HepG2 (cell line): ENCODE measurements around the gene VAC14. TPM values are rescaled to one million over a fixed set of nuclear protein-coding genes. Genes with fewer than 3 reads are reported as not detected.

ENCODE experiments used
- DMTF1 ChIP-seq: sonication (generic); formaldehyde crosslinking; IDR thresholded peaks from 2 replicates; pipeline ENCODE4 v1.4.0; 2020; ENCODE audit warnings: mild to moderate bottlenecking, missing genetic modification reagents
- ERF ChIP-seq: IDR thresholded peaks from 2 replicates; pipeline ENCODE4 v1.6.1; 2018; ENCODE audit warnings: missing biosample characterization, missing genetic modification reagents
- HDAC1 ChIP-seq: sonication (generic); formaldehyde crosslinking; IDR thresholded peaks from 2 replicates; pipeline ENCODE4 v1.5.1; 2020; ENCODE audit warnings: mild to moderate bottlenecking, missing genetic modification reagents
- JARID2 ChIP-seq: sonication (generic); formaldehyde crosslinking; IDR thresholded peaks from 2 replicates; pipeline ENCODE4 v1.8.1; 2023; ENCODE audit warnings: missing genetic modification reagents, inconsistent platforms; ENCODE audit not compliant: insufficient replicate concordance
- NAIF1 ChIP-seq: sonication (generic); formaldehyde crosslinking; IDR thresholded peaks from 2 replicates; pipeline ENCODE4 v1.5.0; 2020; ENCODE audit warnings: mild to moderate bottlenecking, missing genetic modification reagents, borderline replicate concordance
- PAF1 ChIP-seq: IDR thresholded peaks from 2 replicates; pipeline ENCODE4 v1.6.1; 2016; ENCODE audit warnings: missing genetic modification reagents, missing compliant biosample characterization
- SIX1 ChIP-seq: sonication (generic); formaldehyde crosslinking; IDR thresholded peaks from 2 replicates; pipeline ENCODE4 v1.4.0; 2020; ENCODE audit warnings: missing genetic modification reagents, borderline replicate concordance
- ZNF34 ChIP-seq: sonication (generic); formaldehyde crosslinking; IDR thresholded peaks from 2 replicates; pipeline ENCODE4 v1.4.0; 2020; ENCODE audit warnings: mild to moderate bottlenecking, missing genetic modification reagents, borderline replicate concordance
- ZNF709 ChIP-seq: sonication (generic); formaldehyde crosslinking; IDR thresholded peaks from 2 replicates; pipeline ENCODE4 v1.5.0; 2020; ENCODE audit warnings: mild to moderate bottlenecking, missing genetic modification reagents
- polyA plus RNA-seq, 8 experiments: library from polyadenylated mRNA; depleted of rRNA in 3 of 8; stranded (reverse) in 7 of 8; unstranded in 1 of 8; fragments of >200 nt; fragmentation: Illumina TruSeq in 4 of 8; extraction: Trizol in 4 of 8; gene quantifications; 2 replicates each; pipeline versions ENCODE4 v1.2.1 to v1.2.3, GENCODE V29; 2011 to 2016; ENCODE audit warnings: low read depth in 4 of 8, missing spikeins in 1 of 8, mixed read lengths in 1 of 8; ENCODE audit not compliant: insufficient read depth in 1 of 8
- total RNA-seq, 5 experiments: library from RNA; depleted of rRNA; stranded (reverse); fragments of >200 nt; fragmentation: Illumina TruSeq; extraction: Trizol; gene quantifications; 2 replicates each; pipeline ENCODE4 v1.2.3, GENCODE V29; 2016; ENCODE audit warnings: low read depth in 1 of 5
- TF ChIP-seq, protein P1 (sequence below): IDR thresholded peaks from 2 replicates; pipeline ENCODE4 v1.6.1; 2018; ENCODE audit warnings: missing genetic modification reagents, mild to moderate bottlenecking, missing compliant biosample characterization
- TF ChIP-seq, protein P2 (sequence below): sonication (generic); formaldehyde crosslinking; IDR thresholded peaks from 2 replicates; pipeline ENCODE4 v1.5.1; 2020; ENCODE audit warnings: mild to moderate bottlenecking, missing genetic modification reagents, moderate library complexity
- TF ChIP-seq, protein P3 (sequence below), 2 experiments: sonication (generic) in 1 of 2; formaldehyde crosslinking in 1 of 2; IDR thresholded peaks; 2 replicates each; pipeline versions ENCODE4 v1.4.0 to v1.6.1; 2018 to 2020; ENCODE audit warnings: missing genetic modification reagents in 2 of 2, borderline replicate concordance in 1 of 2, low read depth in 1 of 2, mild to moderate bottlenecking in 1 of 2, missing biosample characterization in 1 of 2
- TF ChIP-seq, protein P4 (sequence below): sonication (generic); formaldehyde crosslinking; IDR thresholded peaks from 2 replicates; pipeline ENCODE4 v1.5.0; 2020; ENCODE audit warnings: mild to moderate bottlenecking, missing genetic modification reagents, moderate library complexity
- TF ChIP-seq, protein P5 (sequence below), 2 experiments: sonication (generic) in 1 of 2; formaldehyde crosslinking in 1 of 2; IDR thresholded peaks; 2 replicates each; pipeline versions ENCODE4 v1.4.0 to v1.6.1; 2016 to 2020; ENCODE audit warnings: borderline replicate concordance in 1 of 2, low read depth in 1 of 2, mild to moderate bottlenecking in 1 of 2, missing genetic modification reagents in 1 of 2

Gene VAC14
- total and polyA plus RNA-seq, 2 of the 13 experiments (the other 11 are each of a cell fraction or from before 2014, with no cell fraction given), result 23.5 to 24.6 TPM

DNA sequence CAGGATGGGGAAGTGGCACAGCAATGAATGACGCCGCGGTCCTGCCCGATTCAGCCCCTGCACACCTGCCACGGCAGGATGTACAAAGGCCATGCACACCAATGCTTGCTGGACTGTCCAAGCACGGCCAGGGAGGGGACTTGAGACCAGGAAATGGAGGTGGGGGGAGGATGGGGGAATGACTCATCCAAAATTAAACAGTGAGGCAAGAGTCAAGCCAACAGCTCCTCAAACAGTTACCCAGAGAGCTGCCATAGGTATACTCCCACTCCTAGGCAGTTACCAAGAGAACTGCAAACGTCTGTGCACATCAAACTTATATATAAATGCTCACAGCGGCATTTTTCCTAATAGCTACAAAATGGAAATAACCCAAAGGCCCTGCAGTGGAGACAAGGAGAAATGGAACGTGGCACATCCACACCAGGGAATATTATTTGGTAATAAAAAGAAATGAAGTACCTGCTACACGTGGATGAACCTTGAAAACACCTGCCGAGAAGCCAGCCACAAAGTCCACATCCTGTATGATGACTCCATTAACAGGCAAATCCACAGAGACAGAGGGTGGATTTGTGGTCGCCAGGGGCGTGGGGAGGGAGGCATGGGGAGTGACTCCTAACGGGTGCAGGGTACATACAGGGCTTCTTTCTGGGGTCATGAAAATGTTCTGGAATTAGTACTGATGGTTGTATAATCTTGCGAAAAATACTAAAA is 54.1 kb downstream of the VAC14 start (continued):
- TF ChIP-seq, protein P1, sequence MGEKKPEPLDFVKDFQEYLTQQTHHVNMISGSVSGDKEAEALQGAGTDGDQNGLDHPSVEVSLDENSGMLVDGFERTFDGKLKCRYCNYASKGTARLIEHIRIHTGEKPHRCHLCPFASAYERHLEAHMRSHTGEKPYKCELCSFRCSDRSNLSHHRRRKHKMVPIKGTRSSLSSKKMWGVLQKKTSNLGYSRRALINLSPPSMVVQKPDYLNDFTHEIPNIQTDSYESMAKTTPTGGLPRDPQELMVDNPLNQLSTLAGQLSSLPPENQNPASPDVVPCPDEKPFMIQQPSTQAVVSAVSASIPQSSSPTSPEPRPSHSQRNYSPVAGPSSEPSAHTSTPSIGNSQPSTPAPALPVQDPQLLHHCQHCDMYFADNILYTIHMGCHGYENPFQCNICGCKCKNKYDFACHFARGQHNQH, result peak; percentile 85
- TF ChIP-seq, protein P2, sequence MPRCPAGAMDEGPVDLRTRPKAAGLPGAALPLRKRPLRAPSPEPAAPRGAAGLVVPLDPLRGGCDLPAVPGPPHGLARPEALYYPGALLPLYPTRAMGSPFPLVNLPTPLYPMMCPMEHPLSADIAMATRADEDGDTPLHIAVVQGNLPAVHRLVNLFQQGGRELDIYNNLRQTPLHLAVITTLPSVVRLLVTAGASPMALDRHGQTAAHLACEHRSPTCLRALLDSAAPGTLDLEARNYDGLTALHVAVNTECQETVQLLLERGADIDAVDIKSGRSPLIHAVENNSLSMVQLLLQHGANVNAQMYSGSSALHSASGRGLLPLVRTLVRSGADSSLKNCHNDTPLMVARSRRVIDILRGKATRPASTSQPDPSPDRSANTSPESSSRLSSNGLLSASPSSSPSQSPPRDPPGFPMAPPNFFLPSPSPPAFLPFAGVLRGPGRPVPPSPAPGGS, result no peak
- TF ChIP-seq SIX1 (CRISPR knock-in tag), result peak; percentile 48; the same call in 1 of the 2 replicates
- TF ChIP-seq DMTF1, result no peak
- TF ChIP-seq ZNF34 (CRISPR knock-in tag), result peak; percentile 96
- TF ChIP-seq PAF1 (CRISPR knock-in tag), result no peak
- TF ChIP-seq, protein P3, sequence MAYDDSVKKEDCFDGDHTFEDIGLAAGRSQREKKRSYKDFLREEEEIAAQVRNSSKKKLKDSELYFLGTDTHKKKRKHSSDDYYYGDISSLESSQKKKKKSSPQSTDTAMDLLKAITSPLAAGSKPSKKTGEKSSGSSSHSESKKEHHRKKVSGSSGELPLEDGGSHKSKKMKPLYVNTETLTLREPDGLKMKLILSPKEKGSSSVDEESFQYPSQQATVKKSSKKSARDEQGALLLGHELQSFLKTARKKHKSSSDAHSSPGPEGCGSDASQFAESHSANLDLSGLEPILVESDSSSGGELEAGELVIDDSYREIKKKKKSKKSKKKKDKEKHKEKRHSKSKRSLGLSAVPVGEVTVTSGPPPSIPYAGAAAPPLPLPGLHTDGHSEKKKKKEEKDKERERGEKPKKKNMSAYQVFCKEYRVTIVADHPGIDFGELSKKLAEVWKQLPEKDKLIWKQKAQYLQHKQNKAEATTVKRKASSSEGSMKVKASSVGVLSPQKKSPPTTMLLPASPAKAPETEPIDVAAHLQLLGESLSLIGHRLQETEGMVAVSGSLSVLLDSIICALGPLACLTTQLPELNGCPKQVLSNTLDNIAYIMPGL (CRISPR knock-in tag; IDR thresholded peaks at IDR 0.05; ENCODE audit: borderline replicate concordance in 1 of 2, low read depth in 1 of 2), result peak; percentile 35 to 60; a peak in 2 of 4 replicates
- no peak for TF ChIP-seq JARID2 (CRISPR knock-in tag)
- TF ChIP-seq NAIF1 (CRISPR knock-in tag), result no peak
- TF ChIP-seq, protein P4, sequence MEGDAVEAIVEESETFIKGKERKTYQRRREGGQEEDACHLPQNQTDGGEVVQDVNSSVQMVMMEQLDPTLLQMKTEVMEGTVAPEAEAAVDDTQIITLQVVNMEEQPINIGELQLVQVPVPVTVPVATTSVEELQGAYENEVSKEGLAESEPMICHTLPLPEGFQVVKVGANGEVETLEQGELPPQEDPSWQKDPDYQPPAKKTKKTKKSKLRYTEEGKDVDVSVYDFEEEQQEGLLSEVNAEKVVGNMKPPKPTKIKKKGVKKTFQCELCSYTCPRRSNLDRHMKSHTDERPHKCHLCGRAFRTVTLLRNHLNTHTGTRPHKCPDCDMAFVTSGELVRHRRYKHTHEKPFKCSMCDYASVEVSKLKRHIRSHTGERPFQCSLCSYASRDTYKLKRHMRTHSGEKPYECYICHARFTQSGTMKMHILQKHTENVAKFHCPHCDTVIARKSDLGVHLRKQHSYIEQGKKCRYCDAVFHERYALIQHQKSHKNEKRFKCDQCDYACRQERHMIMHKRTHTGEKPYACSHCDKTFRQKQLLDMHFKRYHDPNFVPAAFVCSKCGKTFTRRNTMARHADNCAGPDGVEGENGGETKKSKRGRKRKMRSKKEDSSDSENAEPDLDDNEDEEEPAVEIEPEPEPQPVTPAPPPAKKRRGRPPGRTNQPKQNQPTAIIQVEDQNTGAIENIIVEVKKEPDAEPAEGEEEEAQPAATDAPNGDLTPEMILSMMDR (CRISPR knock-in tag), result peak; percentile 40
- TF ChIP-seq, protein P5, sequence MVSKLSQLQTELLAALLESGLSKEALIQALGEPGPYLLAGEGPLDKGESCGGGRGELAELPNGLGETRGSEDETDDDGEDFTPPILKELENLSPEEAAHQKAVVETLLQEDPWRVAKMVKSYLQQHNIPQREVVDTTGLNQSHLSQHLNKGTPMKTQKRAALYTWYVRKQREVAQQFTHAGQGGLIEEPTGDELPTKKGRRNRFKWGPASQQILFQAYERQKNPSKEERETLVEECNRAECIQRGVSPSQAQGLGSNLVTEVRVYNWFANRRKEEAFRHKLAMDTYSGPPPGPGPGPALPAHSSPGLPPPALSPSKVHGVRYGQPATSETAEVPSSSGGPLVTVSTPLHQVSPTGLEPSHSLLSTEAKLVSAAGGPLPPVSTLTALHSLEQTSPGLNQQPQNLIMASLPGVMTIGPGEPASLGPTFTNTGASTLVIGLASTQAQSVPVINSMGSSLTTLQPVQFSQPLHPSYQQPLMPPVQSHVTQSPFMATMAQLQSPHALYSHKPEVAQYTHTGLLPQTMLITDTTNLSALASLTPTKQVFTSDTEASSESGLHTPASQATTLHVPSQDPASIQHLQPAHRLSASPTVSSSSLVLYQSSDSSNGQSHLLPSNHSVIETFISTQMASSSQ (IDR thresholded peaks at IDR 0.05; ENCODE audit: low read depth), result peak; percentile 67; the same call in 1 of the 2 replicates
- TF ChIP-seq, protein P5 (CRISPR knock-in tag; IDR thresholded peaks at IDR 0.05; ENCODE audit: borderline replicate concordance), result peak; percentile 84
- TF ChIP-seq ERF (CRISPR knock-in tag), result peak; percentile 89
- TF ChIP-seq HDAC1 (CRISPR knock-in tag), result peak; percentile 81
- TF ChIP-seq ZNF709 (CRISPR knock-in tag), result peak; percentile 28; the same call in 1 of the 2 replicates
